H1 (cell line): ENCODE measurements around the gene ACTR1B. TPM values are rescaled to one million over a fixed set of nuclear protein-coding genes. Genes with fewer than 3 reads are reported as not detected.

Experiments used
- CTCF ChIA-PET: fragments of 300-600 bp; sonication (Branson Sonifier 250); formaldehyde crosslinking; loops from one replicate; lab custom pipeline; 2021; ENCODE audit not compliant: partially characterized antibody; lab: Charles Lee
- POLR2A ChIA-PET: fragments of 300-600 bp; sonication (Branson Sonifier 250); formaldehyde crosslinking; loops from one replicate; lab custom pipeline; 2021; ENCODE audit warnings: inconsistent platforms; ENCODE audit not compliant: partially characterized antibody; lab: Charles Lee
- DNase-seq, 2 experiments: peaks; one replicate each; pipeline versions ENCODE4 v3.0.0 to v3.0.0-alpha.2; 2010 to 2022; ENCODE audit warnings: low spot score in 2 of 2, low read depth in 1 of 2, mixed read lengths in 1 of 2
- FAIRE-seq: peaks from 2 replicates; lab custom pipeline; 2011; peaks lifted over from hg19 to GRCh38; lab: Jason Lieb, UNC
- H2AFZ ChIP-seq: 2 replicates; pipeline ENCODE4 v1.8.1; 2012; ENCODE audit warnings: low read length, inconsistent platforms
- H2AK5ac ChIP-seq: 2 replicates; pipeline ENCODE4 v1.6.1; 2013; ENCODE audit warnings: low read depth, low read length
- H2BK120ac ChIP-seq: replicated peaks from 2 replicates; pipeline ENCODE3; 2013; ENCODE audit warnings: low read depth, low read length, inconsistent platforms
- H2BK12ac ChIP-seq: 2 replicates; pipeline ENCODE4 v1.6.1; 2013; ENCODE audit warnings: low read depth, low read length
- H2BK15ac ChIP-seq: 2 replicates; pipeline ENCODE4 v1.6.1; 2013; ENCODE audit warnings: low read length
- H2BK20ac ChIP-seq: 2 replicates; pipeline ENCODE4 v1.6.1; 2013; ENCODE audit warnings: low read length
- H2BK5ac ChIP-seq: 2 replicates; pipeline ENCODE4 v1.6.1; 2013; ENCODE audit warnings: low read depth, low read length
- H3K14ac ChIP-seq: 2 replicates; pipeline ENCODE4 v1.6.1; 2013; ENCODE audit warnings: inconsistent platforms; ENCODE audit not compliant: insufficient read length
- H3K18ac ChIP-seq: 2 replicates; pipeline ENCODE4 v1.6.1; 2013; ENCODE audit warnings: low read length; ENCODE audit errors: extremely low read depth
- H3K23ac ChIP-seq: 2 replicates; pipeline ENCODE4 v1.6.1; 2013; ENCODE audit warnings: inconsistent platforms; ENCODE audit not compliant: insufficient read length
- H3K23me2 ChIP-seq: 2 replicates; pipeline ENCODE4 v1.6.1; 2013; ENCODE audit warnings: low read depth, low read length
- H3K27ac ChIP-seq: 2 replicates; pipeline ENCODE4 v1.6.1; 2011; ENCODE audit warnings: low read depth, low read length, inconsistent platforms
- H3K27me3 ChIP-seq, 4 experiments: replicated peaks in 1 of 4; 1 replicate in 1 of 4; 2 replicates in 3 of 4; pipeline versions ENCODE4 v1.6.1 to v1.8.1; 2011 to 2013; ENCODE audit warnings: low read length in 3 of 4, mild to moderate bottlenecking in 3 of 4, inconsistent platforms in 2 of 4, mixed read lengths in 2 of 4, moderate library complexity in 1 of 4; ENCODE audit not compliant: control insufficient read depth in 3 of 4, insufficient read depth in 3 of 4; ENCODE audit errors: extremely low read depth in 1 of 4
- H3K36me3 ChIP-seq, 4 experiments: 2 replicates each; pipeline versions ENCODE4 v1.6.1 to v1.8.1; 2011 to 2013; ENCODE audit warnings: mild to moderate bottlenecking in 4 of 4, low read length in 3 of 4, moderate library complexity in 2 of 4, control low read depth in 1 of 4, inconsistent platforms in 1 of 4; ENCODE audit not compliant: insufficient read depth in 4 of 4, control insufficient read depth in 2 of 4
- H3K4ac ChIP-seq: replicated peaks from 2 replicates; pipeline ENCODE3; 2013; ENCODE audit warnings: low read length, low read depth, mixed read lengths, inconsistent platforms; ENCODE audit not compliant: insufficient read length
- H3K4me1 ChIP-seq, 4 experiments: replicated peaks in 1 of 4; 1 replicate in 1 of 4; 2 replicates in 3 of 4; pipeline versions ENCODE4 v1.6.1 to v1.8.1; 2011 to 2013; ENCODE audit warnings: low read length in 3 of 4, inconsistent platforms in 2 of 4, mixed read lengths in 1 of 4; ENCODE audit not compliant: insufficient read depth in 4 of 4, control insufficient read depth in 3 of 4
- H3K4me2 ChIP-seq, 2 experiments: 2 replicates each; pipeline versions ENCODE4 v1.6.1 to v1.8.1; 2011 to 2013; ENCODE audit warnings: low read depth in 2 of 2, low read length in 2 of 2, control low read depth in 1 of 2, inconsistent platforms in 1 of 2, mild to moderate bottlenecking in 1 of 2; ENCODE audit not compliant: insufficient read depth in 1 of 2
- H3K4me3 ChIP-seq, 4 experiments: fragments of 200-600, 300-600 bp in 1 of 4; sonication (generic), shearing (Covaris generic), sonication (Bioruptor Twin) in 1 of 4; 2 replicates each; pipeline versions ENCODE4 v1.5.1 to v1.8.1; 2011 to 2016; ENCODE audit warnings: low read length in 4 of 4, low read depth in 3 of 4, control low read depth in 2 of 4, inconsistent platforms in 2 of 4, mild to moderate bottlenecking in 2 of 4, mixed read lengths in 1 of 4, moderate library complexity in 1 of 4; ENCODE audit not compliant: insufficient read depth in 2 of 4; ENCODE audit errors: extremely low read depth in 1 of 4
- H3K56ac ChIP-seq: replicated peaks from 2 replicates; pipeline ENCODE3; 2013; ENCODE audit warnings: low read depth, mild to moderate bottlenecking, mixed read lengths, low read length, inconsistent platforms; ENCODE audit not compliant: insufficient read length
- H3K79me1 ChIP-seq: 2 replicates; pipeline ENCODE4 v1.6.1; 2013; ENCODE audit warnings: low read depth, low read length, control low read depth
- H3K79me2 ChIP-seq, 2 experiments: 2 replicates each; pipeline versions ENCODE4 v1.6.1 to v1.8.1; 2012 to 2013; ENCODE audit warnings: low read length in 2 of 2, mild to moderate bottlenecking in 2 of 2, inconsistent platforms in 1 of 2; ENCODE audit not compliant: insufficient read depth in 2 of 2, control insufficient read depth in 1 of 2
- H3K9ac ChIP-seq, 4 experiments: replicated peaks in 1 of 4; 1 replicate in 1 of 4; 2 replicates in 3 of 4; pipeline versions ENCODE4 v1.6.1 to v1.8.1; 2011 to 2013; ENCODE audit warnings: low read depth in 3 of 4, low read length in 3 of 4, control low read depth in 2 of 4, mild to moderate bottlenecking in 2 of 4, moderate library complexity in 2 of 4, inconsistent platforms in 1 of 4; ENCODE audit errors: extremely low read depth in 1 of 4
- H3K9me3 ChIP-seq, 2 experiments: 2 replicates each; pipeline versions ENCODE4 v1.6.1 to v1.8.1; 2012 to 2013; ENCODE audit warnings: mild to moderate bottlenecking in 2 of 2, moderate library complexity in 2 of 2, control low read depth in 1 of 2, inconsistent platforms in 1 of 2, low read depth in 1 of 2, low read length in 1 of 2, mixed read lengths in 1 of 2; ENCODE audit not compliant: insufficient read depth in 2 of 2
- H4K20me1 ChIP-seq, 2 experiments: replicated peaks in 1 of 2; 2 replicates each; pipeline versions ENCODE3 to v1.8.1; 2011 to 2013; ENCODE audit warnings: inconsistent platforms in 2 of 2, low read length in 2 of 2, mild to moderate bottlenecking in 1 of 2; ENCODE audit not compliant: insufficient read depth in 2 of 2, control insufficient read depth in 1 of 2
- H4K5ac ChIP-seq: 2 replicates; pipeline ENCODE4 v1.6.1; 2013; ENCODE audit warnings: low read length, low read depth, mixed read lengths, inconsistent platforms; ENCODE audit not compliant: insufficient read length
- H4K8ac ChIP-seq: 2 replicates; pipeline ENCODE4 v1.8.0; 2013; ENCODE audit warnings: mild to moderate bottlenecking, moderate library complexity, low read length, inconsistent platforms; ENCODE audit not compliant: insufficient read depth; ENCODE audit errors: extremely low read depth
- H4K91ac ChIP-seq: replicated peaks from 2 replicates; pipeline ENCODE3; 2013; ENCODE audit warnings: low read length, mixed read lengths, inconsistent platforms; ENCODE audit not compliant: insufficient read length
- BCL11A ChIP-seq, 2 experiments: IDR thresholded peaks; one replicate each; pipeline ENCODE4 v1.6.1; 2011; ENCODE audit warnings: low read depth in 2 of 2, low read length in 2 of 2, mild to moderate bottlenecking in 2 of 2
- CEBPB ChIP-seq: IDR thresholded peaks from 2 replicates; pipeline ENCODE4 v1.6.1; 2012; ENCODE audit warnings: low read depth, low read length
- GABPA ChIP-seq: IDR thresholded peaks from 2 replicates; pipeline ENCODE4 v1.6.1; 2011; ENCODE audit warnings: mild to moderate bottlenecking, low read length, moderate library complexity, borderline replicate concordance; ENCODE audit not compliant: insufficient read depth
- HDAC6 ChIP-seq: IDR thresholded peaks from one replicate; pipeline ENCODE4 v1.7.1; 2012; ENCODE audit warnings: low read depth, mild to moderate bottlenecking, inconsistent platforms, low read length, moderate library complexity
- KDM1A ChIP-seq: fragments of 200-600, 300-600 bp; sonication (generic); IDR thresholded peaks from 2 replicates; pipeline ENCODE4 v1.7.1; 2016; ENCODE audit warnings: mild to moderate bottlenecking, low read length, borderline replicate concordance
- MAFK ChIP-seq: IDR thresholded peaks from 2 replicates; pipeline ENCODE4 v1.6.1; 2012; ENCODE audit warnings: low read depth, mild to moderate bottlenecking, improper control_type of control experiment, low read length
- NRF1 ChIP-seq: IDR thresholded peaks from 2 replicates; pipeline ENCODE4 v1.6.1; 2011; ENCODE audit warnings: mild to moderate bottlenecking, low read depth, low read length, improper control_type of control experiment
- POLR2AphosphoS5 ChIP-seq: IDR thresholded peaks from 2 replicates; pipeline ENCODE4 v1.6.1; 2011; ENCODE audit warnings: low read depth, low read length
- POU5F1 ChIP-seq: IDR thresholded peaks from 2 replicates; pipeline ENCODE4 v1.6.1; 2011; ENCODE audit warnings: low read depth, mild to moderate bottlenecking, low read length, moderate library complexity
- SRF ChIP-seq: IDR thresholded peaks from 2 replicates; pipeline ENCODE4 v1.6.1; 2011; ENCODE audit warnings: mild to moderate bottlenecking, low read depth, low read length, moderate library complexity
- YY1 ChIP-seq: IDR thresholded peaks from 2 replicates; pipeline ENCODE4 v1.6.1; 2011; ENCODE audit warnings: low read depth, mild to moderate bottlenecking, low read length
- WGBS, 2 experiments: shearing (Covaris generic) in 1 of 2; methylation state at CpG; one replicate each; pipeline versions ENCODE4 v1.1.6 to v1.1.7; 2013 to 2015; ENCODE audit warnings: low lambda C conversion rate in 2 of 2, mixed read lengths in 2 of 2, inconsistent platforms in 1 of 2, low coverage in 1 of 2, missing lambda C conversion rate in 1 of 2; ENCODE audit not compliant: insufficient replicate concordance in 2 of 2, insufficient coverage in 1 of 2, insufficient read length in 1 of 2; ENCODE audit errors: extremely low coverage in 1 of 2, missing lambda C conversion rate in 1 of 2; 5-methylcytosine and 5-hydroxymethylcytosine counted together
- polyA plus RNA-seq, 7 experiments: library from polyadenylated mRNA; depleted of rRNA in 3 of 7; stranded (reverse) in 5 of 7; unstranded in 2 of 7; fragments of >200 nt in 5 of 7; fragments of 200-250 nt in 2 of 7; gene quantifications; 1 replicate in 5 of 7; 2 replicates in 1 of 7; 4 replicates in 1 of 7; pipeline versions ENCODE4 v1.2.1 to v1.2.3, GENCODE V29; 2011 to 2013; ENCODE audit warnings: missing spikeins in 2 of 7, mixed read lengths in 2 of 7
- total RNA-seq: library from RNA; stranded (reverse); fragmentation: NEBNext Ultra II Directional; extraction: Animal tissue kit (Norgen Biotek cat#: 25700); gene quantifications from 2 replicates; pipeline ENCODE4 v1.2.1, GENCODE V29; 2021

Gene ACTR1B
- total and polyA plus RNA-seq, 2 of the 8 experiments (the other 6 are each of a cell fraction or from before 2014, with no cell fraction given), result 40.7 to 56.0 TPM

- Histone ChIP-seq H3K4me2 (no peak overlapping the region), H2BK20ac (no peak overlapping the region), H2BK120ac (no peak overlapping the region), H3K18ac (no peak overlapping the region), H3K79me1 (no peaks in the 10 kb centered on the region), H3K36me3 (no peaks in the 10 kb centered on the region), H3K9ac (no peak overlapping the region), H2BK12ac (no peak overlapping the region), H3K14ac (no peak overlapping the region), H4K8ac (no peak overlapping the region), H4K20me1 (no peaks in the 10 kb centered on the region), H2BK5ac (no peak overlapping the region), H3K79me2 (no peaks in the 10 kb centered on the region), H2BK15ac (no peak overlapping the region), H3K27me3 (no peaks in the 10 kb centered on the region; a peak in 1 of 7 replicates), H3K56ac (no peak overlapping the region), H3K4me1 (peaks cover 0 to 10% (median 3%) of the 10 kb centered on the region in 4 experiments; a peak in 5 of 7 replicates)
- POLR2A ChIA-PET, result interaction anchor here (4.9 kb wide), 1 partner anchor 105 kb away, joined by 16 read pairs; no protein-coding TSS in a partner anchor
- CTCF ChIA-PET, result interaction anchor here (1.3 to 9.0 kb wide), 11 partner anchors 11 to 105 kb away, joined by 4 to 202 read pairs (median 35); partner anchors contain the start of genes ACTR1B, ANKRD36B, C2orf92 and COX5B
- DNase-seq, result no peak
- no peak for FAIRE-seq
- TF ChIP-seq SRF, result no peak
- no peak for TF ChIP-seq CEBPB
- TF ChIP-seq MAFK, result no peak
- no peak for TF ChIP-seq POLR2AphosphoS5
- no peak for TF ChIP-seq KDM1A
- no peak for TF ChIP-seq POU5F1
- no peak for TF ChIP-seq BCL11A (IDR thresholded peaks at IDR 0.05; ENCODE audit: low read depth in 2 of 2, low read length in 2 of 2)
- TF ChIP-seq HDAC6, result no peak
- no peak for TF ChIP-seq NRF1
- no peak for TF ChIP-seq YY1
- no peak for TF ChIP-seq GABPA
- TF ChIP-seq, all 59 proteins: peak for 0
- Histone ChIP-seq H2AK5ac (no peak overlapping the region), H3K23ac (no peak overlapping the region), H3K27ac (no peak overlapping the region), H3K23me2 (no peaks in the 10 kb centered on the region), H3K4ac (no peak overlapping the region), H3K9me3 (no peaks in the 10 kb centered on the region), H4K91ac (no peak overlapping the region), H3K4me3 (no peak overlapping the region), H2AFZ (no peak overlapping the region), H4K5ac (no peak overlapping the region)
- WGBS, 2 experiments, result 93% methylated on average over 5 of the region's 5 CpGs; no CpG with 5 or more reads in 1 of the 2 experiments
These were observed 31.9 kb upstream of the ACTR1B start for GRCh38 chr2:97695744-97696143.
